GM21619 (cell line): ENCODE measurements around the gene MRPL2.

ENCODE experiments used
- ATAC-seq: cut with Tn5 transposase; IDR thresholded peaks from one replicate; pipeline ENCODE4 v1.9.1; 2021; ENCODE audit not compliant: unreplicated experiment

The MRPL2 gene

GRCh38 chr6:43059168-43060033, at the start of gene MRPL2, which contains the start of gene KLC4:
TSS of gene MRPL2 (minus strand) at chr6:43059434. CDS start at chr6:43059381, 53 bp downstream.
TSS of gene KLC4 (plus strand) at chr6:43059631. CDS start at chr6:43061336, 1,705 bp downstream.
- peak; percentile 92 for ATAC-seq

- ATAC-seq = no peak
These were observed 48.3 kb upstream of the MRPL2 start for GRCh38 chr6:43107344-43108062.

DNA sequence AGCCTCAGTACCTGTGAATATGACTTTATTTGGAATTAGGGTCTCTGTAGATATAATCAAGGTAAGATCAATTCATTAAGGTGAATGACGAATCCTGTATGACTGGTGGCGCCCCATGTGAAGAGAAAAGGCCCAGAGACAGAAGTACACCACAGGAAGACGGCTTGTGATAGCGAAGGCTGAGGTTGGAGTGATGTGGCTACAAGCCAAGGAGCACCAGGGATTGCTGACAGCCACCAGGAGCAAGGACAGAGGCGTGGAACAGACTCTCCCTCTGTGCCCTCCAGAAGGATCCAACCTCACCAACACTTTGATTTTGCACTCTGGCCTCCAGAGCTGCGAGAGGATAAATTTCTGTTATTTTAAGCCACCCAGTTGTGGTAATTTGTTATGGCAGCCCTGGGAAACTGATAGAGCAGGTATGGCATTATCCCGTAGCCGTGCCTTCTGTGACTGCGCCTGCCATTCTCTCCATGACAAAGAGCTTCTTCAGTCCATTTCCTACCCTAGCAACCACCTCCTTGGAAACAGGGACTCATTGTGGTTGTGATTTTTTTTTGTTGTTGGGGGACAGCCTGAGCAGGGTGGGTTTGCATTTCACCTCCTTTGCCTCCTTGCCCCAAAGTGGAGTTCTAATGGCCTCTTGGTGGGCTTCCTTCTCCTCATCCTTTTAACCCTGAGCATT, 46.4 kb upstream of the MRPL2 start:
- no peak for ATAC-seq

DNA sequence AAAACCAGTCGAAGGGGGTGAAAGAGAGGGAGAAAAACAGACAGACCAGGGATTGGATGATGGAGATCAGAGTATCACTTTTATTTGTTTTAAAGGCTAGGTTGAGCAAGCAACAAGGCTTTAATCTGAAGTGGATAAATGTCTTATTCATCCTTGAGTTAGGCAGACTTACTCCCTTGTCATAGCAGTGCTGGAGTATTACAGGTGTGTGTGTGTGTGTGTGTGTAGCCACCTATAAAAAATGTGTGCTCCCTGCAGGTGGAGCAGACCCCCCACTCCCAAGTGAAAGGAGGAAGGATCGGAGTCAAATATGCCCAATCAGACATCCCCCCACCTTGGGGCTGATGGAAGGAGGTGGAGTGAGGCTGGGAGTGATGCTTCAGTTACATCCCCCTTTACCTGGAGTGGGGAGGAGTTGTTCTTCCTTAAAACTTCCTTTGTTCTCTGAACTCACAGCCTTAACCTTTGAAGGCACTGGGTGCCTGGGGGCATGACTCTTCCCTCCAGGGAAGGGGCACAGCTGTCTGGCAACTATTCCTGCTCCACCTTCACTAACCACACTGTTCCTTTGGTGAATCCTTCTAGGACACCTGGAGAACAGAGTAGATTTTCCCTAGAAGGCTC, 44.1 kb upstream of the MRPL2 start:
- no peak for ATAC-seq

DNA sequence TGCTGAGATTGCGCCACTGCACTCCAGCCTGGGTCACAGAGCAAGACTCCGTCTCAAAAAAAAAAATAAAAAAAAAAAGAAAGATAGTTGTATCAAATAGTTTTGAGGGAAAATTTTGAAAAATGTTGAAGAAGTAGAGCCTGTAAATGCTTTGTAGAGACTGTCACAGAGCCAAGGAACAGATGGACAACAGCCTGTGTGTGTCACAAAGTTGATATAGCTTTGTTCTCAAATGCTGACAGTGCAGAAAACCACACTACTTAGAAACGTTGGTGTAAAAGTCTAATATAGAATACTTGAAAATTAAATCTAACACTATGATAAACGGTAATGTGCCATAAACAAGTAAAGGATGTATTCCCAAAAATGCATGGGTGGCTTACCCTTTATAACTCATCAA, 42.3 kb upstream of the MRPL2 start:
- no peak for ATAC-seq

DNA sequence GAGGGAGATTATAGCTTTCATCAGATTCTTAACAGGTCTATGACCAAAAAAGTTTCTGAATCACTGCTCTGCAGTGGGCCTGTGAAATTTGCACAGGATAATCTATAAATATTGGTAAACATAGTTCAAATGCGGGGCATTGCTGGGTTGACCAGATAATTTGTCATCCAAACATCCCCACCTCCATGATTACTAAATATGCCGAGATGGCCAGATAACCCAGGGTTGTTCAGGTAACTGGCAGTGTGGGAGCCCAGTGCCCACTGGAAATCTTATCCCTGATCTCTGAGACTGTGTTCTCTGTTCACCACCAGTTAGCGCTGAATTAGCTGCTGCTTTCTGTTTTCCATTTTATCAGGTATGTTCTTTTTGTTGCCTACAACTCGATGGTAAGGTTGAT, 38.3 kb upstream of the MRPL2 start:
- ATAC-seq = no peak

DNA sequence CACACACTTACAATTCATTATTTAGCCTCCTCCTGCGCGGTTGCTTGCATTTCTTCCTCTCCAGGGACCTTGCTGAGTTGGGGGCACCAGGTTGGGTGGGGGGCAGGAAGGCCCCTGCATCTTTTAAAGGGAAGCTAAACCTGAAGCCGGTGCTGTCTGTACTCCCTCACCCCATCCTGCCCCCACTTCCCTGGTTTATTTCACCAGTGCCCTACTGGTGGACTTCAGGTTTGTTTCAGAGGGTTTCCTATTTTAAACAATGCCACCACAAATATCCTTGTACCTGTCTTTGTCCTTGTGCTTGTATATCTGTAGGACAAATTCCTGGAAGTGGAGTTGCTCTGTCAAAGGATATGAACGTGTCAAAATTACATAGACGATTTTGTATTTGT, 37.9 kb upstream of the MRPL2 start:
- no peak for ATAC-seq

DNA sequence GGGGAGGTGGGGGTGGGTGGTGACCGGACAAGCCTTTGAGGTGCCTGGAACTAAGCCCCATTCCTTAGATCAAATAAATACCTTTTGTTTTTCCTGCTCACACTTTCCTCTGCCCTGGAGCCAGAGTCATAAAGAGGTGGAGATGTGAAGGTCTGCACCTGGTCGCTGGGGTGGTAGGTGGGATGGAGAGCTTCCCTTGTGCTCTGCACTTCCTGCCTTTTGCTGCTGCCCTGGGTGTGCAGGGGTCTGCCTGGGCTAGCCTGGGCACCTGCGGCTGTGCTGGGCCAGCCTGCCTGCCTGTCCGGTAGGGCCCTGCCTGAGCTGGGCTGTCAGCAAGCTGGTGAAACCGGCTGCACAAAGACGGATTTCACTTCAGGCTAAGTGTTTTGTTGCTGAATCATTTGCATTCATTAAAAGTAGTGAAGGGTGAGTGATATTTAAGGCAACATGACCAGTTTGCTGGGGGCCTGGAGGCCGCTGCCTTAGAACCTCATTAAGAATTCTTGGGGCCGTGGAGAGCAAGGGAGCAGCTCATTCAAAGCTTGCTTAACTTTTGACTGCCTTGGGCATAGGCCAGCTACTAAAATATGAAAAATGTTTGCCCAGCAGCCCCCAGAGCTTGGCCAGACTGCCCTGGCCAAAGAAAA, 37.3 kb upstream of the MRPL2 start:
- ATAC-seq = no peak

DNA sequence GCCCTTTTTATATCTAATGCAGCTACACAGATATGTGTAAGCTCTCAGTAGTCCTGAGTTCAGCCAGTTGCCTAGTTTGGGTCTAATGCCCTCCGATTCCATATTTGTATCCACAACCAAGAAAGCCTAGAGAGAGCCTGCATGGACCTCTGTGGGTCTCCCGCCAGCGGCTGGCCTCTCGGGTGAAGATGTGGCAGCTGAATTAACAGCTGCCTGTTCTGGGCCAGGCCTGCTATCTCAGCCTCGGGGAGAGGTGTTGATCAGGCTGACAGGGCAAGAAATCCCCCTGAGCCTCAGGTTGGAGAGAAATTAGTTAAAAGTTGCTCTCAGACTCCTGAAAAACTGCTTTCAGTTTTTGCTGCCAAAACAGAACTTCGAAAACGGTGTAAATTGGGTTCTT, 36.7 kb upstream of the MRPL2 start:
- ATAC-seq = no peak

DNA sequence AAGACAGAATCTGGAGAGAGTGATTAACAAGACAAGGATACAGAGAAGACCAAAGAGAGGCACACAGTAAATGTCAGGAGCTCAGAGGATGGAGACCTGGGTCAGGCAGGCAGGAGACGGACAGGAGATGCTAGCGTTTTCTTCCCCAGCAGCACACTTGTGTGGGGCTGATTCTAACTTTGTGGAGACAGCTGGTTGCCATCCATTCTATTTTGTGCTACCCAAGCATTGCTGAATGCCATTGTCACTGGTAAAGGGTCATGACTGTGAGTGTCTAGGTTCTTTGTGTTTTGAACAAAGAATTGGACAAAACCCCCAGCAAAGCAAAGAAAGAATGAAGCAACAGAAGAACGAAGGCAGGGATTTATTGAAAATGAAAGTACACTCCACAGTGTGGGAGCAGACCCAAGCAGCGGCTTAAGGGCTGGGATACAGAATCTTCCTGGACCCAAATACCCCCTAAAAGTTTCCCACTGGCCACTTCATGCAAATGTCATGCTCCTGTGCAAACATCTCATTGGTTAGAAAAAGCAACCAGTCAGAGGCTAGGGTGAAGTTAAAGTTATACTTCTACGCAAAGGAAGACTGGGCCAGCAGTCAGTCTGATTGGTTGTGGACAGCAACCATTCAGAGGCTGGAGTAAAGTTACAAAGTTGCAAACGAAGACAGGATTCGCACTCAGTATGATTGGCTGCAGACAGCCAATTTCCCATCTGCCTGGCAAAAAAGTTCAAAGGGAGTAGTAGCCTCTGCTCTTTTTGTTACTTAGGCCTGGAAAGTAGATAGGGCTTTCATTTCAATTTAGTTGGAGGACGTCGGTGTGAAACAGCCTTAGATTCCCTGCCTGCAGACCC, 34.4 kb upstream of the MRPL2 start:
- no peak for ATAC-seq

GRCh38 chr6:43092635-43093034, 33.4 kb upstream of the MRPL2 start:
- no peak for ATAC-seq

DNA sequence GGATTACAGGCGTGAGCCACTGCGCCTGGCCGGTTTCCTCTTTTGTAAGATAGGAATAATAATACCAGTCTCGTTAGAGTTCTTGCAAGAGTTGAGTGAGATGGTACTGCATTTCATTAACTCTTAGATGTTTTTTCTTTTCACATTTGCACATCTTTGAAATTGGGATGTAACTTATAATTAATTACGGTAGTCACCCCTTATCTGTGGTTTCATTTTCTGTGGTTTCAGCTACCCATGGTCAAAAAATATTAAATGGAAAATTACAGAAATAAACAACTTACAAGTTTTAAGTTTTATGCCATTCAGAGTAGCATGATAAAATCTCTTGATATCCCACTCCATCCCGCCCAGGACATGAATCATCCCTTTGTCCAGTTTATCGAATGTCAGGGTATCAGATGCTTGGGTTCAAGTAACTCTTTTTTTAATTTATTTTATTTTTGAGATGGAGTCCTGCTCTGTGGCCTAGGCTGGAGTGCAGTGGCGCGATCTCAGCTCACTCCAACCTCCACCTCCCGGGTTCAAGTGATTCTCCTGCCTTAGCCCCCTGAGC, 32.3 kb upstream of the MRPL2 start:
- no peak for ATAC-seq

- ATAC-seq = no peak
These were observed 31.8 kb upstream of the MRPL2 start for GRCh38 chr6:43091020-43091419.

- ATAC-seq = no peak
These were observed 31.3 kb upstream of the MRPL2 start for GRCh38 chr6:43090559-43090956.

- no peak for ATAC-seq
These were observed 30.8 kb upstream of the MRPL2 start for GRCh38 chr6:43089874-43090558.

DNA sequence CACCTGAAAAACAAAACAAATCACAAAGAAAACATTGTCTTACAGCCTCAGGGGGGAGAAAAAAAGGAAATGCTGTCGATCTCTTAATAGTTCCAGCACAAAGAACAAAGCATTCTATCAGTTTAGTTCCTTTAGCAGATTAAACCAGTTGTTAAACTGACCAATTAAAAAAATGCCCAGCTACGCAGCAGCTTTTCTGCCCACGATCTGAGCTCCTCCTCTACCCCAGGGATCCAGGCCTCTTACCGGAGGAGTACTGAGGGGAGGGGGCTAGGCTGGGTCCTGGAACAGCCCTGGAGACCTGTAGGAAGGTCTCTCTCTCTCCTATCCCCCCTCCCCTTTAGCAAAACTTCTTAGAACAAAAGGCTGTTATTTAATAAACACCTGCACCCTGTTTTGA, 30.2 kb upstream of the MRPL2 start:
- no peak for ATAC-seq

GRCh38 chr6:43088654-43089056, 29.4 kb upstream of the MRPL2 start:
- no peak for ATAC-seq

- peak; percentile 66 for ATAC-seq
These were observed 26.9 kb upstream of the MRPL2 start for GRCh38 chr6:43086022-43086658.
